ENCODE results near the gene RAD50.

- TF ChIP-seq CTCF (IDR thresholded peaks at IDR 0.05), result no peak
- no peak for TF ChIP-seq POLR2A (IDR thresholded peaks at IDR 0.05)
Observed at GRCh38 chr5:132629230-132629944, 72.6 kb downstream of the RAD50 start.

Data from adrenal gland (tissue), 5 donors.